Prostate gland (tissue), 2 donors: ENCODE data around the gene MSH5. TPM values are rescaled to one million over a fixed set of nuclear protein-coding genes. Genes with fewer than 3 reads are reported as not detected.

Source experiments
- DNase-seq: peaks from one replicate; pipeline ENCODE4 v3.0.0-alpha.2; 2019; ENCODE audit warnings: low spot score
- H3K27ac ChIP-seq, 2 donors: fragments of 200-600 bp; sonication (generic); 2 replicates each; pipeline ENCODE4 v1.5.1; 2017 to 2019
- H3K27me3 ChIP-seq: fragments of 200-600 bp; sonication (generic); replicated peaks from 2 replicates; pipeline ENCODE4 v1.5.1; 2019; ENCODE audit not compliant: insufficient read depth
- H3K36me3 ChIP-seq, 2 donors: fragments of 200-600 bp; sonication (generic); 1 replicate in 1 of 2; 2 replicates in 1 of 2; pipeline versions ENCODE4 v1.5.1 to v1.8.1; 2017 to 2019
- H3K4me1 ChIP-seq: fragments of 200-600 bp; sonication (generic); replicated peaks from 2 replicates; pipeline ENCODE4 v1.5.1; 2019
- H3K4me3 ChIP-seq, 2 donors: fragments of 200-600 bp; sonication (generic); 2 replicates each; pipeline ENCODE4 v1.5.1; 2017 to 2019
- H3K9me3 ChIP-seq: fragments of 200-600 bp; sonication (generic); 2 replicates; pipeline ENCODE4 v1.5.1; 2017
- CTCF ChIP-seq, 4 experiments: fragments of 200-600 bp in 2 of 4; fragments of 450-650 bp in 2 of 4; sonication (generic) in 2 of 4; IDR thresholded peaks; 1 replicate in 3 of 4; 2 replicates in 1 of 4; pipeline ENCODE4 v1.5.1; 2016 to 2019; ENCODE audit warnings: antibody characterized with exemption in 4 of 4, mild to moderate bottlenecking in 2 of 4, moderate library complexity in 2 of 4
- POLR2A ChIP-seq: fragments of 450-650 bp; IDR thresholded peaks from one replicate; pipeline ENCODE4 v1.6.1; 2016; ENCODE audit warnings: antibody characterized with exemption, mild to moderate bottlenecking
- POLR2AphosphoS5 ChIP-seq: sonication (generic); formaldehyde crosslinking; IDR thresholded peaks from one replicate; pipeline ENCODE4 v1.6.1; 2017; ENCODE audit warnings: antibody characterized with exemption
- WGBS: methylation state at CpG from one replicate; pipeline ENCODE4 v1.1.5; 2018; 5-methylcytosine and 5-hydroxymethylcytosine counted together
- intact Hi-C: fragments of 100-400 bp; cut with DNase I; formaldehyde crosslinking; loops from one replicate; pipeline ENCODE4 v1.14.2; 2022
- total RNA-seq, 2 donors: library from RNA; depleted of rRNA; stranded (reverse); fragments of >200 nt; gene quantifications; one replicate each; pipeline ENCODE4 v1.1.0, GENCODE V29; 2016

The MSH5 gene
- total RNA-seq, 2 donors from 2014 or later, result 10.5 to 72.4 TPM

- TF ChIP-seq POLR2AphosphoS5 (no peak), POLR2A (no peak), CTCF (IDR thresholded peaks at IDR 0.05) (no peak)
- no peaks in the 10 kb centered on the region for H3K36me3 ChIP-seq
- WGBS, result 92% methylated on average over 2 of the region's 2 CpGs
- no peak overlapping the region for H3K4me3 ChIP-seq
- no peaks in the 10 kb centered on the region for H3K27me3 ChIP-seq
- intact Hi-C loops, result loop anchor here (5.0 kb wide), 1 partner anchor 89 kb away; the partner anchor contains the start of gene LY6G5C
- no peaks in the 10 kb centered on the region for H3K9me3 ChIP-seq
- no peaks in the 10 kb centered on the region for H3K4me1 ChIP-seq
- no peak overlapping the region for H3K27ac ChIP-seq
- no peak for DNase-seq
These were observed 31.1 kb downstream of the MSH5 start for GRCh38 chr6:31770860-31771259.

GRCh38 chr6:31771992-31772358 lies 32.2 kb downstream of the MSH5 start:
- WGBS, result 83% methylated on average over 4 of the region's 4 CpGs
- no peak for DNase-seq
- no peak for TF ChIP-seq POLR2A
- no peak for TF ChIP-seq CTCF (IDR thresholded peaks at IDR 0.05)
- no peak for TF ChIP-seq POLR2AphosphoS5
- no peaks in the 10 kb centered on the region for H3K9me3 ChIP-seq
- no peak overlapping the region for H3K27ac ChIP-seq
- H3K4me1 ChIP-seq, result no peaks in the 10 kb centered on the region
- no peaks in the 10 kb centered on the region for H3K27me3 ChIP-seq
- intact Hi-C loops, result loop anchor here (5.0 kb wide), 1 partner anchor 90 kb away; the partner anchor contains the start of gene LY6G5C
- H3K4me3 ChIP-seq, result no peak overlapping the region
- H3K36me3 ChIP-seq, result no peaks in the 10 kb centered on the region

- Histone ChIP-seq H3K27ac (no peak overlapping the region), H3K4me3 (no peak overlapping the region), H3K36me3 (peaks cover 0 to 7% of the 10 kb centered on the region in 2 donors), H3K4me1 (no peaks in the 10 kb centered on the region), H3K27me3 (no peaks in the 10 kb centered on the region), H3K9me3 (no peaks in the 10 kb centered on the region)
- intact Hi-C loops, result no loop called here
- TF ChIP-seq CTCF (IDR thresholded peaks at IDR 0.05) (peak in 1 of 4 experiments; percentile 32), POLR2AphosphoS5 (no peak)
- 83% methylated on average over 4 of the region's 4 CpGs for WGBS
- DNase-seq, result no peak
These were observed 35.4 kb downstream of the MSH5 start for GRCh38 chr6:31775184-31775583.

GRCh38 chr6:31775633-31776484 lies 36.1 kb downstream of the MSH5 start:
- 93% methylated on average over 32 of the region's 32 CpGs for WGBS
- no peaks in the 10 kb centered on the region for H3K4me1 ChIP-seq
- H3K27me3 ChIP-seq, result no peaks in the 10 kb centered on the region
- no peaks in the 10 kb centered on the region for H3K9me3 ChIP-seq
- no peak for DNase-seq
- H3K27ac ChIP-seq, result no peak overlapping the region
- no peak overlapping the region for H3K4me3 ChIP-seq
- peaks cover 0 to 12% of the 10 kb centered on the region in 2 donors for H3K36me3 ChIP-seq
- intact Hi-C loops, result no loop called here
- TF ChIP-seq CTCF (IDR thresholded peaks at IDR 0.05), result no peak
- TF ChIP-seq POLR2AphosphoS5, result no peak
- TF ChIP-seq POLR2A, result no peak
